Caki2 (cell line): Measurements from ENCODE around the gene EFHC1. TPM values are rescaled to one million over a fixed set of nuclear protein-coding genes. Genes with fewer than 3 reads are reported as not detected.

Experiments
- total RNA-seq: library from RNA; depleted of rRNA; stranded (reverse); fragments of >200 nt; shearing (Covaris generic); gene quantifications from 2 replicates; pipeline ENCODE4 v1.2.3, GENCODE V29; 2014; ENCODE audit warnings: low replicate concordance; rRNA removed

Gene EFHC1
- total RNA-seq, 1 experiment from 2014 or later: 22.5 TPM

Other genes with a start within 250 kb of the EFHC1 start
- not detected in 2 replicates for gene IL17A, start 234.0 kb upstream of the EFHC1 start, total RNA-seq
- not detected in 2 replicates for gene IL17F, start 175.8 kb upstream of the EFHC1 start, total RNA-seq
- 209 and 231 TPM in 2 replicates for gene MCM3, start 135.6 kb upstream of the EFHC1 start, total RNA-seq
- 3.7 and 3.9 TPM in 2 replicates for gene PAQR8, start 58.2 kb upstream of the EFHC1 start, total RNA-seq
- 7.3 and 9.6 TPM in 2 replicates for gene TRAM2, start 156.7 kb downstream of the EFHC1 start, total RNA-seq